H9 (cell line): ENCODE results near the gene TM6SF1. TPM values are rescaled to one million over a fixed set of nuclear protein-coding genes. Genes with fewer than 3 reads are reported as not detected.

ENCODE experiments used
- DNase-seq: peaks from one replicate; pipeline ENCODE4 v3.0.0-alpha.2; 2017
- H2AFZ ChIP-seq: one replicate; pipeline ENCODE4 v1.6.1; 2013; ENCODE audit warnings: mild to moderate bottlenecking, low read length, control low read depth, moderate library complexity
- H2AK5ac ChIP-seq: 2 replicates; pipeline ENCODE4 v1.6.1; 2013; ENCODE audit warnings: low read length, control low read depth, mixed read lengths; ENCODE audit not compliant: insufficient read length
- H2BK120ac ChIP-seq: one replicate; pipeline ENCODE4 v1.6.1; 2013; ENCODE audit warnings: low read depth, mild to moderate bottlenecking, low read length, control low read depth, inconsistent platforms; ENCODE audit not compliant: poor library complexity, severe bottlenecking
- H2BK12ac ChIP-seq: 2 replicates; pipeline ENCODE4 v1.6.1; 2013; ENCODE audit warnings: low read length, control low read depth, mixed read lengths, low read depth; ENCODE audit not compliant: insufficient read length
- H2BK15ac ChIP-seq: 2 replicates; pipeline ENCODE4 v1.6.1; 2013; ENCODE audit warnings: low read depth, low read length, control low read depth
- H2BK20ac ChIP-seq: one replicate; pipeline ENCODE4 v1.6.1; 2013; ENCODE audit warnings: low read depth, mild to moderate bottlenecking, low read length, control low read depth, inconsistent platforms; ENCODE audit not compliant: poor library complexity, severe bottlenecking
- H2BK5ac ChIP-seq: 2 replicates; pipeline ENCODE4 v1.6.1; 2013; ENCODE audit warnings: low read length, control low read depth, mixed read lengths; ENCODE audit not compliant: insufficient read length
- H3K14ac ChIP-seq: 2 replicates; pipeline ENCODE4 v1.6.1; 2013; ENCODE audit warnings: low read length, control low read depth; ENCODE audit not compliant: insufficient read depth
- H3K18ac ChIP-seq: 2 replicates; pipeline ENCODE4 v1.6.1; 2013; ENCODE audit warnings: low read depth, mild to moderate bottlenecking, mixed read lengths, low read length, control low read depth; ENCODE audit not compliant: insufficient read length
- H3K23ac ChIP-seq: 2 replicates; pipeline ENCODE4 v1.6.1; 2013; ENCODE audit warnings: low read length, control low read depth, mixed read lengths, low read depth; ENCODE audit not compliant: insufficient read length
- H3K23me2 ChIP-seq: 2 replicates; pipeline ENCODE4 v1.6.1; 2013; ENCODE audit warnings: low read depth, mild to moderate bottlenecking, mixed read lengths, low read length, control low read depth; ENCODE audit not compliant: insufficient read length, poor library complexity, severe bottlenecking
- H3K27ac ChIP-seq: 2 replicates; pipeline ENCODE4 v1.5.1; 2013; ENCODE audit warnings: low read length, control low read depth, mixed read lengths, low read depth; ENCODE audit not compliant: insufficient read length
- H3K27me3 ChIP-seq: 2 replicates; pipeline ENCODE4 v1.6.1; 2013; ENCODE audit warnings: low read length, control low read depth, inconsistent platforms; ENCODE audit not compliant: insufficient read depth
- H3K4ac ChIP-seq: 2 replicates; pipeline ENCODE4 v1.6.1; 2013; ENCODE audit warnings: low read depth, mild to moderate bottlenecking, control low read depth, inconsistent platforms, low read length, moderate library complexity
- H3K4me1 ChIP-seq: 2 replicates; pipeline ENCODE4 v1.6.1; 2013; ENCODE audit warnings: low read length, control low read depth, inconsistent platforms; ENCODE audit not compliant: insufficient read depth
- H3K4me2 ChIP-seq: 2 replicates; pipeline ENCODE4 v1.6.1; 2013; ENCODE audit warnings: low read length, control low read depth, mixed read lengths; ENCODE audit not compliant: insufficient read length, insufficient read depth
- H3K56ac ChIP-seq: 2 replicates; pipeline ENCODE4 v1.6.1; 2013; ENCODE audit warnings: low read depth, mild to moderate bottlenecking, mixed read lengths, low read length, control low read depth; ENCODE audit not compliant: insufficient read length
- H3K79me1 ChIP-seq: 2 replicates; pipeline ENCODE4 v1.6.1; 2013; ENCODE audit warnings: low read depth, mild to moderate bottlenecking, moderate library complexity, low read length, control low read depth, inconsistent platforms; ENCODE audit not compliant: insufficient read depth, poor library complexity, severe bottlenecking
- H3K79me2 ChIP-seq: 2 replicates; pipeline ENCODE4 v1.6.1; 2013; ENCODE audit warnings: low read length, control low read depth, inconsistent platforms; ENCODE audit not compliant: insufficient read depth
- H3K9ac ChIP-seq: 2 replicates; pipeline ENCODE4 v1.6.1; 2013; ENCODE audit warnings: low read length, control low read depth, mixed read lengths; ENCODE audit not compliant: insufficient read length; ENCODE audit errors: extremely low read depth
- H3K9me3 ChIP-seq: one replicate; pipeline ENCODE4 v1.6.1; 2013; ENCODE audit warnings: low read depth, low read length, inconsistent platforms; ENCODE audit not compliant: control insufficient read depth
- H3T11ph ChIP-seq: one replicate; pipeline ENCODE4 v1.6.1; 2013; ENCODE audit warnings: mild to moderate bottlenecking, low read length, control low read depth, inconsistent platforms
- H4K20me1 ChIP-seq: one replicate; pipeline ENCODE4 v1.6.1; 2013; ENCODE audit not compliant: control insufficient read depth, insufficient read length, insufficient read depth
- H4K5ac ChIP-seq: 2 replicates; pipeline ENCODE4 v1.6.1; 2013; ENCODE audit warnings: low read depth, mild to moderate bottlenecking, mixed read lengths, low read length, control low read depth; ENCODE audit not compliant: insufficient read length
- H4K8ac ChIP-seq: replicated peaks from 2 replicates; pipeline ENCODE4 v1.6.1; 2013; ENCODE audit warnings: low read length, control low read depth, mixed read lengths, low read depth; ENCODE audit not compliant: insufficient read length
- H4K91ac ChIP-seq: 2 replicates; pipeline ENCODE4 v1.6.1; 2013; ENCODE audit warnings: low read depth, mild to moderate bottlenecking, moderate library complexity, mixed read lengths, low read length, control low read depth; ENCODE audit not compliant: insufficient read length
- H3K27ac Mint-ChIP-seq, 3 experiments: 2 replicates in 2 of 3; 3 replicates in 1 of 3; pipeline ENCODE4 v1.8.0; 2020 to 2021; ENCODE audit warnings: mixed read lengths in 3 of 3, mild to moderate bottlenecking in 1 of 3, moderate library complexity in 1 of 3
- H3K27me3 Mint-ChIP-seq: 2 replicates; pipeline ENCODE4 v1.8.0; 2021; ENCODE audit warnings: low read depth, mild to moderate bottlenecking, moderate library complexity, mixed read lengths
- H3K36me3 Mint-ChIP-seq, 3 experiments: 2 replicates in 2 of 3; 3 replicates in 1 of 3; pipeline ENCODE4 v1.8.0; 2020 to 2021; ENCODE audit warnings: low read depth in 3 of 3, mixed read lengths in 3 of 3; ENCODE audit not compliant: insufficient read depth in 1 of 3
- H3K4me1 Mint-ChIP-seq, 2 experiments: 2 replicates each; pipeline ENCODE4 v1.8.0; 2020; ENCODE audit warnings: mixed read lengths in 2 of 2
- H3K4me3 Mint-ChIP-seq, 2 experiments: 2 replicates in 1 of 2; 3 replicates in 1 of 2; pipeline ENCODE4 v1.8.0; 2020 to 2021; ENCODE audit warnings: mild to moderate bottlenecking in 2 of 2, mixed read lengths in 2 of 2, moderate library complexity in 1 of 2
- H3K9me3 Mint-ChIP-seq, 2 experiments: 2 replicates in 1 of 2; 3 replicates in 1 of 2; pipeline ENCODE4 v1.8.0; 2020; ENCODE audit warnings: mild to moderate bottlenecking in 2 of 2, mixed read lengths in 2 of 2, moderate library complexity in 1 of 2
- WGBS: extraction: QIAGEN DNeasy Blood & Tissue Kit; methylation state at CpG from one replicate; pipeline ENCODE4 v1.1.7; 2013; ENCODE audit warnings: missing lambda C conversion rate, low lambda C conversion rate, mixed read lengths; ENCODE audit not compliant: insufficient read length; ENCODE audit errors: extremely low coverage; 5-methylcytosine and 5-hydroxymethylcytosine counted together
- total RNA-seq: library from RNA; stranded (reverse); gene quantifications from 2 replicates; pipeline ENCODE4 v1.2.1, GENCODE V29; 2021
- TF ChIP-seq, protein P1 (sequence below): fragments of 200-600 bp; sonication (generic); conservative IDR thresholded peaks from 3 replicates; pipeline ENCODE4 v1.8.0; 2021; ENCODE audit warnings: antibody characterized with exemption, mild to moderate bottlenecking

TM6SF1 gene
- total RNA-seq, 1 experiment from 2014 or later = 0.96 TPM

DNA sequence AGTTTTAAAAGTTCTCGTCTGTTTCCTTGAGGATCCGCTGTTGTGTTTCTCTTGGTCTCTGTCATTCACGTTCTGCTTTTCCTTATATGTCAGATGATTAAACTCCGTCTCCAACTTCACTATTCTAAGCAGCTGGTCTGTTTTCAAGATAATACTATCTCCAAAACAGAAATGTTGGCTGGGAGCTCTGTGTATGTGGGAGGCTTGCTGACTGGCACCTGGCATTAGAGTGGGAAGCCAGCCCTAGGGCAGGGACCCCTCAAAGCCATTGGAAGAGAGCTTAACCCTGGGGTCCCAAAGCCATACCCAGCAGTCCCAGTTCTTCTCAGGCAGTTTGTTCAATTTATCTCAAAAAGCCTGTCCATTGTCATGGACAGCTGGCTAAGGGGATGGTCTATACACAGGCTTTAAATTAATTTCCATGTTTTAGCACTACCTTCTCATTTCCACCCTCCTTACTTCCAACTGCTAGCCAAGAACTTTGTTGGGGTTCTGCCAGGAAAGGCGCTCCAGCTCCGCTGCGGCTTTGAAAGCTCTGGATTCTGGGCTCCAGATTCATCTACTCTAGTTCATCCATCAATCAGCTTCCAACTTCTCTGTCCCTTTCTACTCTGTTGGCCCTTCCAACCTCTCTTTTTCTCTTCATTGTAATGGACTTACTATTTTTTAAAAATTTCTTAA is 49.6 kb upstream of the TM6SF1 start:
- Histone ChIP-seq H2BK5ac (no peak overlapping the region), H3K23ac (no peak overlapping the region), H4K8ac (no peak overlapping the region), H3K14ac (no peak overlapping the region), H2BK12ac (no peak overlapping the region), H4K5ac (no peak overlapping the region), H3K56ac (no peak overlapping the region), H3K4ac (no peak overlapping the region), H3K79me2 (peaks cover 22% of the 10 kb centered on the region; the same call in 1 of the 2 replicates), H2BK15ac (no peak overlapping the region), H2AFZ (no peak overlapping the region), H2AK5ac (no peak overlapping the region), H3K4me2 (no peak overlapping the region), H3K4me1 (0 out of 2 replicates have a peak, but pooled peaks cover 5% of the 10 kb centered on the region), H3K18ac (no peak overlapping the region), H3K23me2 (no peaks in the 10 kb centered on the region), H2BK120ac (no peak overlapping the region), H3K27me3 (no peaks in the 10 kb centered on the region), H4K91ac (no peak overlapping the region), H3K79me1 (peaks cover 9% of the 10 kb centered on the region), H3K9me3 (no peaks in the 10 kb centered on the region), H3K9ac (no peak overlapping the region), H3T11ph (no peak overlapping the region), H3K27ac (no peak overlapping the region), H2BK20ac (no peak overlapping the region), H4K20me1 (no peaks in the 10 kb centered on the region)
- Mint-ChIP-seq H3K4me1 (peaks cover 23 to 29% of the 10 kb centered on the region in 2 experiments), H3K27me3 (no peaks in the 10 kb centered on the region), H3K4me3 (peak overlapping the region in 1 of 2 experiments; percentile 5; a peak in 1 of 5 replicates), H3K27ac (peak overlapping the region; percentile 66 to 97 (median 90); a peak in 5 of 7 replicates), H3K9me3 (no peaks in the 10 kb centered on the region), H3K36me3 (peaks cover 16 to 32% (median 27%) of the 10 kb centered on the region in 3 experiments; a peak in 6 of 7 replicates)
- TF ChIP-seq, protein P1, sequence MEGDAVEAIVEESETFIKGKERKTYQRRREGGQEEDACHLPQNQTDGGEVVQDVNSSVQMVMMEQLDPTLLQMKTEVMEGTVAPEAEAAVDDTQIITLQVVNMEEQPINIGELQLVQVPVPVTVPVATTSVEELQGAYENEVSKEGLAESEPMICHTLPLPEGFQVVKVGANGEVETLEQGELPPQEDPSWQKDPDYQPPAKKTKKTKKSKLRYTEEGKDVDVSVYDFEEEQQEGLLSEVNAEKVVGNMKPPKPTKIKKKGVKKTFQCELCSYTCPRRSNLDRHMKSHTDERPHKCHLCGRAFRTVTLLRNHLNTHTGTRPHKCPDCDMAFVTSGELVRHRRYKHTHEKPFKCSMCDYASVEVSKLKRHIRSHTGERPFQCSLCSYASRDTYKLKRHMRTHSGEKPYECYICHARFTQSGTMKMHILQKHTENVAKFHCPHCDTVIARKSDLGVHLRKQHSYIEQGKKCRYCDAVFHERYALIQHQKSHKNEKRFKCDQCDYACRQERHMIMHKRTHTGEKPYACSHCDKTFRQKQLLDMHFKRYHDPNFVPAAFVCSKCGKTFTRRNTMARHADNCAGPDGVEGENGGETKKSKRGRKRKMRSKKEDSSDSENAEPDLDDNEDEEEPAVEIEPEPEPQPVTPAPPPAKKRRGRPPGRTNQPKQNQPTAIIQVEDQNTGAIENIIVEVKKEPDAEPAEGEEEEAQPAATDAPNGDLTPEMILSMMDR = no peak
- DNase-seq = no peak
- WGBS = no CpG with 5 or more reads among the region's 7 CpGs
